ENCODE results near the gene RGS6.

- TF ChIP-seq CTCF (IDR thresholded peaks at IDR 0.05; ENCODE audit: low read depth, low read length, poor library complexity, severe bottlenecking) (no peak), EZH2phosphoT487 (IDR thresholded peaks at IDR 0.05; ENCODE audit: borderline replicate concordance, low read length) (no peak)
These were observed 10.9 kb downstream of the RGS6 start for GRCh38 chr14:71942904-71943694.

Data from DOHH2 (cell line).